Measurements from ENCODE around the gene CAPN13. TPM values are rescaled to one million over a fixed set of nuclear protein-coding genes. Genes with fewer than 3 reads are reported as not detected.

Gene CAPN13
- total and polyA plus RNA-seq, 2 donors (not counting 3 experiments of a cell fraction or from before 2014, with no cell fraction given): not detected

- Histone ChIP-seq H3K27me3 (ENCODE audit: control insufficient read depth in 2 of 2, insufficient read depth in 2 of 2, low read length in 2 of 2) (no peaks in the 10 kb centered on the region), H2AFZ (ENCODE audit: low read depth, low read length) (no peak overlapping the region), H3K79me2 (ENCODE audit: control insufficient read depth, insufficient read depth, low read length) (no peaks in the 10 kb centered on the region), H3K36me3 (ENCODE audit: control insufficient read depth in 2 of 2, extremely low read depth in 1 of 2, insufficient read depth in 2 of 2, low read length in 2 of 2) (no peaks in the 10 kb centered on the region), H3K4me1 (ENCODE audit: control insufficient read depth, extremely low read depth, insufficient read depth, low read length) (no peaks in the 10 kb centered on the region), H3K9ac (replicated peaks; ENCODE audit: extremely low read depth, insufficient read depth, low read length) (no peak overlapping the region), H3K27ac (ENCODE audit: insufficient read depth, low read depth, low read length) (no peak overlapping the region), H3K4me2 (ENCODE audit: insufficient read depth, low read length) (no peak overlapping the region), H3K4me3 (replicated peaks in 1 of 3; ENCODE audit: insufficient read depth in 1 of 3, low read depth in 1 of 3, low read length in 3 of 3) (no peak overlapping the region), H3K9me3 (replicated peaks; ENCODE audit: control insufficient read depth, insufficient read depth, low read length) (no peaks in the 10 kb centered on the region), H3K9me1 (replicated peaks; ENCODE audit: control insufficient read depth, extremely low read depth, insufficient read depth, low read length) (no peaks in the 10 kb centered on the region), H4K20me1 (replicated peaks; ENCODE audit: control insufficient read depth, extremely low read depth, insufficient read depth, low read length) (no peaks in the 10 kb centered on the region)
- dilution Hi-C loops (cut with MboI; ENCODE audit: extremely low pct_ligation_motif_present, low sequenced_read_pairs) (no loop called here), intact Hi-C loops (cut with micrococcal nuclease) (no loop called here)
- no TSS peak for BruUV-seq (replicated peaks)
- ChIA-PET POLR2A (no interaction called here), CTCF (no interaction called here)
- TF ChIP-seq CTCF (IDR thresholded peaks at IDR 0.05; ENCODE audit: extremely low read depth in 1 of 2, insufficient read depth in 1 of 2, low read depth in 1 of 2, low read length in 2 of 2) (no peak), MAX (IDR thresholded peaks at IDR 0.05; ENCODE audit: insufficient read depth, insufficient read length) (no peak), FOS (IDR thresholded peaks at IDR 0.05; ENCODE audit: borderline replicate concordance, insufficient read depth, low read length) (no peak), JUN (IDR thresholded peaks at IDR 0.05; ENCODE audit: borderline replicate concordance, insufficient read depth, insufficient read length, low read depth) (no peak), POLR2AphosphoS5 (IDR thresholded peaks at IDR 0.05; ENCODE audit: insufficient read depth, low read depth, low read length) (no peak), EZH2 (IDR thresholded peaks at IDR 0.05; ENCODE audit: borderline replicate concordance, low read depth, low read length, severe bottlenecking) (no peak), POLR2A (IDR thresholded peaks at IDR 0.05; ENCODE audit: low read depth, low read length) (no peak), GATA2 (IDR thresholded peaks at IDR 0.05; ENCODE audit: insufficient read depth, insufficient read length, low read depth, low read length) (no peak), MYC (IDR thresholded peaks at IDR 0.05; ENCODE audit: low read depth, low read length) (no peak)
- DNase-seq (ENCODE audit: low read depth, low spot score) (no peak), FAIRE-seq (no peak)
Measured at GRCh38 chr2:30747206-30747605, 60.0 kb downstream of the CAPN13 start.

Data from endothelial cell of umbilical vein (primary cell).